Thymus (tissue), 11 donors: ENCODE data around the gene FOSB. TPM values are rescaled to one million over a fixed set of nuclear protein-coding genes. Genes with fewer than 3 reads are reported as not detected.

ENCODE experiments used
- DNase-seq, 9 donors: peaks; one replicate each; pipeline ENCODE4 v3.0.0-alpha.2; 2013; ENCODE audit warnings: low spot score in 9 of 9, low read depth in 6 of 9, missing footprints in 1 of 9
- H3K27ac ChIP-seq, 2 donors: one replicate each; pipeline ENCODE4 v1.5.1; 2013; ENCODE audit warnings: control low read depth in 1 of 2, low read depth in 1 of 2, low read length in 1 of 2, mild to moderate bottlenecking in 1 of 2, moderate library complexity in 1 of 2
- H3K27me3 ChIP-seq, 2 donors: one replicate each; pipeline ENCODE4 v1.5.1; 2013; ENCODE audit warnings: low read length in 1 of 2; ENCODE audit not compliant: control insufficient read depth in 2 of 2, insufficient read depth in 1 of 2
- H3K36me3 ChIP-seq, 2 donors: one replicate each; pipeline ENCODE4 v1.5.1; 2013; ENCODE audit warnings: low read length in 1 of 2, mild to moderate bottlenecking in 1 of 2, moderate library complexity in 1 of 2; ENCODE audit not compliant: control insufficient read depth in 2 of 2, insufficient read depth in 2 of 2
- H3K4me1 ChIP-seq, 2 donors: one replicate each; pipeline ENCODE4 v1.5.1; 2013; ENCODE audit warnings: low read length in 2 of 2; ENCODE audit not compliant: control insufficient read depth in 2 of 2, insufficient read depth in 2 of 2
- H3K4me3 ChIP-seq, 2 donors: one replicate each; pipeline ENCODE4 v1.5.1; 2013; ENCODE audit warnings: low read length in 2 of 2, control low read depth in 1 of 2, mild to moderate bottlenecking in 1 of 2
- H3K9me3 ChIP-seq, 2 donors: one replicate each; pipeline ENCODE4 v1.5.1; 2013; ENCODE audit warnings: low read length in 1 of 2, mild to moderate bottlenecking in 1 of 2; ENCODE audit not compliant: control insufficient read depth in 2 of 2, insufficient read depth in 1 of 2
- WGBS: extraction: QIAGEN DNeasy Blood & Tissue Kit; methylation state at CpG from one replicate; pipeline ENCODE4 v1.1.7; 2013; 5-methylcytosine and 5-hydroxymethylcytosine counted together
- polyA plus RNA-seq: library from polyadenylated mRNA; stranded (reverse); fragments of 200-250 nt; gene quantifications from one replicate; pipeline ENCODE4 v1.2.3, GENCODE V29; 2013
- total RNA-seq: library from RNA; stranded (reverse); fragments of 120-200 nt; gene quantifications from one replicate; pipeline ENCODE4 v1.2.4, GENCODE V29; 2013
- donor health status: healthy.

FOSB gene
- total and polyA plus RNA-seq, 2 donors, result 6.1 to 7.1 TPM

- Histone ChIP-seq H3K9me3 (no peaks in the 10 kb centered on the region), H3K4me1 (peaks cover 2 to 28% of the 10 kb centered on the region in 2 donors), H3K27me3 (peaks cover 10 to 28% of the 10 kb centered on the region in 2 donors), H3K36me3 (no peaks in the 10 kb centered on the region), H3K4me3 (no peak overlapping the region), H3K27ac (no peak overlapping the region)
- DNase-seq, result no peak
These were observed 10.0 kb upstream of the FOSB start for GRCh38 chr19:45457776-45458175.

GRCh38 chr19:45460807-45461347 is 6.9 kb upstream of the FOSB start:
- 54% methylated on average over 8 of the region's 8 CpGs for WGBS
- H3K36me3 ChIP-seq, result no peaks in the 10 kb centered on the region
- H3K9me3 ChIP-seq, result no peaks in the 10 kb centered on the region
- peak in 3 of 9 donors; percentile 57 to 77 (median 60) for DNase-seq
- peaks cover 11 to 32% of the 10 kb centered on the region in 2 donors for H3K27me3 ChIP-seq
- H3K4me3 ChIP-seq, result no peak overlapping the region
- peak overlapping the region in 1 of 2 donors; percentile 70 for H3K27ac ChIP-seq
- H3K4me1 ChIP-seq, result peaks cover 1 to 20% of the 10 kb centered on the region in 2 donors

DNA sequence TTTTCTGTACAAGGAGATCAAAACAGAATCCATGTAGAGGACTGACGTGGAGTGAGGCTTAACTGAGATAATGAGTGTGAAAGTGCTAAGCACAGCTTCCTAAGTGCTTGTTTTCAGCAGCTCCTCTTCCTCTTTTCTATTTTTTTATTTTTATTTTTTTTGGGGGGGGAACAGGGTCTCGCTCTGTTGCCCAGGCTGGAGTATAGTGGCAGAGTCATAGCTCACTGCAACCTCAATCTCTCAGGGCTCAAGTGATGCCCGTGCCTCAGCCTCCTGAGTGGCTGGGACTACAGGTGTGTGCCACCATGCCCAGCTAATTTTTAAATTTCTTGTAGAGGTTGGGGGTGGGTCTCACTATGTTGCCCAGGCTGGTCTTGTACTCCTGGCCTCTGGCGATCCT is 5.6 kb upstream of the FOSB start:
- Histone ChIP-seq H3K36me3 (no peaks in the 10 kb centered on the region), H3K27ac (no peak overlapping the region)
- WGBS, result 71% methylated on average over 4 of the region's 4 CpGs

GRCh38 chr19:45463241-45463640 is 4.6 kb upstream of the FOSB start:
- H3K4me3 ChIP-seq, result no peak overlapping the region
- peaks cover 11 to 42% of the 10 kb centered on the region in 2 donors for H3K27me3 ChIP-seq
- WGBS, result 95% methylated on average over 4 of the region's 4 CpGs
- H3K27ac ChIP-seq, result no peak overlapping the region
- DNase-seq, result no peak
- H3K36me3 ChIP-seq, result no peaks in the 10 kb centered on the region
- H3K9me3 ChIP-seq, result no peaks in the 10 kb centered on the region
- H3K4me1 ChIP-seq, result peaks cover 7 to 28% of the 10 kb centered on the region in 2 donors

More for the DNA sequence above, 5.6 kb upstream of the FOSB start:
- Histone ChIP-seq H3K9me3 (no peaks in the 10 kb centered on the region), H3K4me1 (peaks cover 2 to 18% of the 10 kb centered on the region in 2 donors), H3K4me3 (no peak overlapping the region), H3K27me3 (peaks cover 8 to 33% of the 10 kb centered on the region in 2 donors)
- no peak for DNase-seq

DNA sequence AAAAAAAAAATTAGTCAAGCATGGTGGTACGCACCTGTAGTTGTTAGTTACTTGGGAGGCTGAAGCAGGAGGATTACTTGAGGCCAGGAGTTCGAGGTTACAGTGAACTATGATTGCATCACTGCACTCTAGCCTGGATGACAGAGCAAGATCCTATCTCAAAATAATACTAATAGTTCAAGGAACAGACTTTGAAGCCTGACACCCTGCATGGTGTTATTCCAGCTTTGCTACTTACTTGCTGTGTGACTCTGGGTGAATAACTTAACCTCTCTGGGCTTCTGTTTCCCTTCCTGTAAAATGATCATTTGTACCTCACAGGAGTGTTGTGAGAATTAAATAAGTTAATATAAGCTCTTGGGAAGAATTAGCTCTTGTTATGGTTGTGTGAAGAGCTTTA is 3.5 kb upstream of the FOSB start:
- Histone ChIP-seq H3K4me3 (no peak overlapping the region), H3K27me3 (peaks cover 11 to 50% of the 10 kb centered on the region in 2 donors), H3K4me1 (peaks cover 12 to 37% of the 10 kb centered on the region in 2 donors), H3K36me3 (no peaks in the 10 kb centered on the region), H3K27ac (no peak overlapping the region), H3K9me3 (peaks cover 0 to 8% of the 10 kb centered on the region in 2 donors)
- DNase-seq, result no peak
- WGBS, result 88% methylated on average over 2 of the region's 2 CpGs

GRCh38 chr19:45464852-45465441 is 2.8 kb upstream of the FOSB start:
- H3K27me3 ChIP-seq, result peaks cover 11 to 57% of the 10 kb centered on the region in 2 donors
- 73% methylated on average over 8 of the region's 8 CpGs for WGBS
- peaks cover 17 to 44% of the 10 kb centered on the region in 2 donors for H3K4me1 ChIP-seq
- no peaks in the 10 kb centered on the region for H3K36me3 ChIP-seq
- H3K4me3 ChIP-seq, result no peak overlapping the region
- no peak overlapping the region for H3K27ac ChIP-seq
- H3K9me3 ChIP-seq, result peaks cover 0 to 14% of the 10 kb centered on the region in 2 donors
- no peak for DNase-seq

GRCh38 chr19:45467115-45467455 is 711 bp upstream of the FOSB start:
- 6% methylated on average over 11 of the region's 11 CpGs for WGBS

GRCh38 chr19:45468159-45468651 is 409 bp downstream of the FOSB start:
- H3K4me1 ChIP-seq, result peaks cover 21 to 42% of the 10 kb centered on the region in 2 donors
- peak overlapping the region in 1 of 2 donors; percentile 57 for H3K27ac ChIP-seq
- no peaks in the 10 kb centered on the region for H3K36me3 ChIP-seq
- H3K9me3 ChIP-seq, result peaks cover 0 to 19% of the 10 kb centered on the region in 2 donors
- DNase-seq, result no peak
- peak overlapping the region; percentile 65 for H3K4me3 ChIP-seq
- peaks cover 33 to 82% of the 10 kb centered on the region in 2 donors for H3K27me3 ChIP-seq
- 2% methylated on average over 31 of the region's 31 CpGs for WGBS

More at GRCh38 chr19:45467115-45467455, 711 bp upstream of the FOSB start:
- H3K27ac ChIP-seq, result no peak overlapping the region
- peaks cover 23 to 77% of the 10 kb centered on the region in 2 donors for H3K27me3 ChIP-seq
- no peaks in the 10 kb centered on the region for H3K36me3 ChIP-seq
- DNase-seq, result no peak
- H3K4me3 ChIP-seq, result peak overlapping the region; percentile 65
- H3K9me3 ChIP-seq, result peaks cover 0 to 19% of the 10 kb centered on the region in 2 donors
- H3K4me1 ChIP-seq, result peaks cover 21 to 38% of the 10 kb centered on the region in 2 donors

DNA sequence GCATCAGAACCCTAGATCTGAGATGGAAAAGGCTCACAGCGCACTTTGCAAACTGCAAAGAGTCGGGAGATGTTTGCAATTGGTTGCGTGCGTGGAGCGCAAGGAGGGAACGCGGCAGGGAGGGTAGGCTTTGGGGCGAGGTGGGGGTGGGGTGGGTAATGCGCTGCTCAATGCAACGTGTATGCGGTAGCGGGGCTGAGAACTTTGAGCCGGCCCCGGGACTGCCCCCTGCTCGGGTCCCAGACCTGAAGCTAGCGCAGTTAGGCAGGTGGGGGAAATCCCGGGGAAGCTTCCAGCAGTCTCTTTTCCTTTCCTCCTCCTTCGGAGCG is 971 bp downstream of the FOSB start:
- no peaks in the 10 kb centered on the region for H3K36me3 ChIP-seq
- peaks cover 21 to 42% of the 10 kb centered on the region in 2 donors for H3K4me1 ChIP-seq
- H3K9me3 ChIP-seq, result peaks cover 0 to 20% of the 10 kb centered on the region in 2 donors
- peaks cover 38 to 85% of the 10 kb centered on the region in 2 donors for H3K27me3 ChIP-seq
- no peak for DNase-seq
- peak overlapping the region; percentile 74 to 90 for H3K27ac ChIP-seq
- H3K4me3 ChIP-seq, result peak overlapping the region; percentile 65
- WGBS, result 0% methylated on average over 19 of the region's 19 CpGs
